GM20431 (cell line): ENCODE results near the gene RPLP2.

Source experiments
- in situ Hi-C: fragments of 300-500 bp; cut with MseI, MboI; formaldehyde crosslinking; loops from one replicate; pipeline ENCODE4 v1.15.0; 2020; ENCODE audit warnings: low sequenced_read_pairs; ENCODE audit not compliant: unreplicated experiment

The RPLP2 gene

GRCh38 chr11:821512-822371 lies 12.0 kb downstream of the RPLP2 start:
- in situ Hi-C loops, result no loop called here

GRCh38 chr11:823441-824291 lies 13.9 kb downstream of the RPLP2 start:
- in situ Hi-C loops, result no loop called here

- in situ Hi-C loops, result no loop called here
Measured at GRCh38 chr11:824292-824880, 14.6 kb downstream of the RPLP2 start.

GRCh38 chr11:824942-825341 lies 15.2 kb downstream of the RPLP2 start:
- in situ Hi-C loops, result no loop called here

GRCh38 chr11:825366-826226 lies 15.8 kb downstream of the RPLP2 start:
- in situ Hi-C loops, result no loop called here

- in situ Hi-C loops, result no loop called here
Measured at GRCh38 chr11:826227-826621, 16.5 kb downstream of the RPLP2 start.

- in situ Hi-C loops, result no loop called here
Measured at GRCh38 chr11:826836-827145, 17.0 kb downstream of the RPLP2 start.

- in situ Hi-C loops, result no loop called here
Measured at GRCh38 chr11:827146-827896, 17.6 kb downstream of the RPLP2 start.

GRCh38 chr11:827897-828192 lies 18.1 kb downstream of the RPLP2 start, which contains the start of gene CRACR2B:
Gene CRACR2B (plus strand): TSS chr11:827919. CDS start chr11:828608, 689 bp downstream.
- in situ Hi-C loops, result no loop called here

- in situ Hi-C loops, result no loop called here
Measured at GRCh38 chr11:828506-829175, 18.9 kb downstream of the RPLP2 start.

- in situ Hi-C loops, result no loop called here
Measured at GRCh38 chr11:829176-829846, 19.5 kb downstream of the RPLP2 start.

GRCh38 chr11:829847-830294 lies 20.1 kb downstream of the RPLP2 start:
- in situ Hi-C loops, result no loop called here

GRCh38 chr11:830295-831117 lies 20.7 kb downstream of the RPLP2 start:
- in situ Hi-C loops, result no loop called here

GRCh38 chr11:831118-831864 lies 21.5 kb downstream of the RPLP2 start:
- in situ Hi-C loops, result no loop called here

GRCh38 chr11:831961-832528 lies 22.3 kb downstream of the RPLP2 start:
- in situ Hi-C loops, result no loop called here

GRCh38 chr11:832529-833113 lies 22.9 kb downstream of the RPLP2 start, which contains the start of gene CD151:
Gene CD151 (plus strand): TSS chr11:832952. CDS start chr11:836070, 3,118 bp downstream.
- in situ Hi-C loops, result no loop called here
